Choroid plexus epithelial cell (primary cell): ENCODE results near the gene ARHGAP44.
A peak's percentile ranks its signal among the peaks of the same experiment; 100 is the strongest.

ENCODE experiments used
- DNase-seq: peaks from one replicate; pipeline ENCODE4 v3.0.0-alpha.2; 2010; ENCODE audit warnings: low read depth
- H3K4me3 ChIP-seq: 2 replicates; pipeline ENCODE4 v1.5.1; 2011; ENCODE audit warnings: low read depth, mild to moderate bottlenecking, control low read depth, low read length, moderate library complexity
- CTCF ChIP-seq: conservative IDR thresholded peaks from 2 replicates; pipeline ENCODE4 v1.5.1; 2011; ENCODE audit warnings: low read depth, mild to moderate bottlenecking, control low read depth, inconsistent platforms, low read length, moderate library complexity

The ARHGAP44 gene

GRCh38 chr17:12790249-12791106 lies 1.2 kb downstream of the ARHGAP44 start:
- H3K4me3 ChIP-seq = peak overlapping the region; percentile 63
- DNase-seq = no peak
- TF ChIP-seq CTCF = no peak

- no peak for DNase-seq
- TF ChIP-seq CTCF = no peak
- no peak overlapping the region for H3K4me3 ChIP-seq
Observed at GRCh38 chr17:12794919-12795532, 5.7 kb downstream of the ARHGAP44 start.

GRCh38 chr17:12800855-12801365 lies 11.6 kb downstream of the ARHGAP44 start:
- no peak for TF ChIP-seq CTCF
- H3K4me3 ChIP-seq = no peak overlapping the region
- DNase-seq = no peak

GRCh38 chr17:12806630-12807029 lies 17.3 kb downstream of the ARHGAP44 start:
- no peak for TF ChIP-seq CTCF
- no peak for DNase-seq
- H3K4me3 ChIP-seq = no peak overlapping the region

- no peak for DNase-seq
- no peak for TF ChIP-seq CTCF
- H3K4me3 ChIP-seq = no peak overlapping the region
Observed at GRCh38 chr17:12808723-12809122, 19.4 kb downstream of the ARHGAP44 start.

- no peak overlapping the region for H3K4me3 ChIP-seq
- DNase-seq = peak; percentile 5
- TF ChIP-seq CTCF = no peak
Observed at GRCh38 chr17:12812877-12813276, 23.6 kb downstream of the ARHGAP44 start.
